CD4-positive, alpha-beta memory T cell (primary cell): ENCODE results near the gene OGFOD2. TPM values are rescaled to one million over a fixed set of nuclear protein-coding genes. Genes with fewer than 3 reads are reported as not detected.

Source experiments
- CTCF ChIA-PET: fragments of 350-600 bp; sonication (Branson Sonifier 250); formaldehyde crosslinking; loops from one replicate; lab custom pipeline; 2021; ENCODE audit warnings: inconsistent platforms; ENCODE audit not compliant: partially characterized antibody; lab: Charles Lee
- POLR2A ChIA-PET: fragments of 350-600 bp; sonication (Branson Sonifier 250); formaldehyde crosslinking; loops from one replicate; lab custom pipeline; 2021; ENCODE audit not compliant: partially characterized antibody; lab: Charles Lee
- DNase-seq, 5 donors: peaks; one replicate each; pipeline versions ENCODE4 v3.0.0 to v3.0.0-alpha.2; 2020 to 2022; ENCODE audit warnings: mixed read lengths in 1 of 5
- H3K27ac ChIP-seq: one replicate; pipeline ENCODE4 v1.7.0; 2013; ENCODE audit warnings: low read depth, low read length
- H3K27me3 ChIP-seq: 2 replicates; pipeline ENCODE4 v1.7.0; 2013; ENCODE audit warnings: mild to moderate bottlenecking, low read length, moderate library complexity; ENCODE audit not compliant: insufficient read depth
- H3K36me3 ChIP-seq: 2 replicates; pipeline ENCODE4 v1.7.0; 2013; ENCODE audit warnings: mild to moderate bottlenecking, low read length, moderate library complexity; ENCODE audit not compliant: insufficient read depth
- H3K4me1 ChIP-seq: 2 replicates; pipeline ENCODE4 v1.7.0; 2013; ENCODE audit warnings: mild to moderate bottlenecking, low read length, moderate library complexity; ENCODE audit not compliant: insufficient read depth
- H3K4me3 ChIP-seq, 2 donors: one replicate each; pipeline ENCODE4 v1.7.0; 2013; ENCODE audit warnings: low read length in 2 of 2, mild to moderate bottlenecking in 1 of 2
- H3K9me3 ChIP-seq, 2 donors: one replicate each; pipeline ENCODE4 v1.7.0; 2013; ENCODE audit warnings: low read length in 2 of 2, control low read depth in 1 of 2; ENCODE audit not compliant: control insufficient read depth in 1 of 2
- H3K27ac Mint-ChIP-seq, 7 donors: one replicate each; pipeline ENCODE4 v1.8.0; 2020 to 2021; ENCODE audit warnings: mixed read lengths in 7 of 7, mild to moderate bottlenecking in 6 of 7, inconsistent platforms in 3 of 7, moderate library complexity in 3 of 7
- H3K27me3 Mint-ChIP-seq, 2 donors: one replicate each; pipeline ENCODE4 v1.8.0; 2020 to 2021; ENCODE audit warnings: mixed read lengths in 2 of 2
- H3K36me3 Mint-ChIP-seq, 2 donors: one replicate each; pipeline ENCODE4 v1.8.0; 2020 to 2021; ENCODE audit warnings: mixed read lengths in 2 of 2, inconsistent platforms in 1 of 2, mild to moderate bottlenecking in 1 of 2
- H3K4me1 Mint-ChIP-seq, 4 donors: one replicate each; pipeline ENCODE4 v1.8.0; 2020 to 2021; ENCODE audit warnings: mixed read lengths in 4 of 4, mild to moderate bottlenecking in 1 of 4
- H3K4me3 Mint-ChIP-seq, 8 donors: one replicate each; pipeline ENCODE4 v1.8.0; 2020 to 2021; ENCODE audit warnings: mixed read lengths in 8 of 8, mild to moderate bottlenecking in 7 of 8, moderate library complexity in 6 of 8, inconsistent platforms in 3 of 8
- H3K9me3 Mint-ChIP-seq, 8 donors: one replicate each; pipeline ENCODE4 v1.8.0; 2020 to 2021; ENCODE audit warnings: mixed read lengths in 8 of 8, mild to moderate bottlenecking in 5 of 8, inconsistent platforms in 3 of 8, moderate library complexity in 1 of 8
- intact Hi-C: fragments of 100-400 bp; cut with micrococcal nuclease; formaldehyde crosslinking; loops from one replicate; pipeline ENCODE4 v1.15.1; 2023
- microRNA-seq: library from miRNA; unstranded; fragments of <30 nt; microRNA quantifications from one replicate; pipeline ENCODE4 v1.2.0, GENCODE V29; 2021; ENCODE audit warnings: borderline replicate concordance, borderline number of aligned reads, borderline microRNAs expressed, mixed read lengths
- polyA plus RNA-seq, 2 donors: library from polyadenylated mRNA; unstranded; fragments of 300-500 nt; fragmentation: Illumina TruSeq; gene quantifications; one replicate each; pipeline ENCODE4 v1.2.3, GENCODE V29; 2021
- total RNA-seq, 2 experiments: library from RNA; stranded (reverse); gene quantifications; one replicate each; pipeline ENCODE4 v1.2.3, GENCODE V29; 2021

Gene OGFOD2
- total and polyA plus RNA-seq, 4 experiments from 2014 or later = 13.9 to 46.6 (median 27.1) TPM

- no peaks in the 10 kb centered on the region for H3K27me3 ChIP-seq
- H3K36me3 ChIP-seq = no peaks in the 10 kb centered on the region
- no peaks in the 10 kb centered on the region for H3K9me3 ChIP-seq
- no peaks in the 10 kb centered on the region for H3K9me3 Mint-ChIP-seq
- H3K36me3 Mint-ChIP-seq = peaks cover 4 to 6% of the 10 kb centered on the region in 2 donors
- H3K4me1 ChIP-seq = peaks cover 6% of the 10 kb centered on the region
- peak overlapping the region in 5 of 7 donors; percentile 1 to 81 (median 71) for H3K27ac Mint-ChIP-seq
- intact Hi-C loops = no loop called here
- CTCF ChIA-PET = no interaction called here
- POLR2A ChIA-PET = no interaction called here
- H3K4me3 Mint-ChIP-seq = no peak overlapping the region
- H3K27ac ChIP-seq = no peak overlapping the region
- DNase-seq = peak in 1 of 5 donors; percentile 6
- peaks cover 6 to 27% (median 7%) of the 10 kb centered on the region in 4 donors for H3K4me1 Mint-ChIP-seq
- no peaks in the 10 kb centered on the region for H3K27me3 Mint-ChIP-seq
- no peak overlapping the region for H3K4me3 ChIP-seq
These were observed 49.9 kb downstream of the OGFOD2 start for GRCh38 chr12:123024819-123025391.

DNA sequence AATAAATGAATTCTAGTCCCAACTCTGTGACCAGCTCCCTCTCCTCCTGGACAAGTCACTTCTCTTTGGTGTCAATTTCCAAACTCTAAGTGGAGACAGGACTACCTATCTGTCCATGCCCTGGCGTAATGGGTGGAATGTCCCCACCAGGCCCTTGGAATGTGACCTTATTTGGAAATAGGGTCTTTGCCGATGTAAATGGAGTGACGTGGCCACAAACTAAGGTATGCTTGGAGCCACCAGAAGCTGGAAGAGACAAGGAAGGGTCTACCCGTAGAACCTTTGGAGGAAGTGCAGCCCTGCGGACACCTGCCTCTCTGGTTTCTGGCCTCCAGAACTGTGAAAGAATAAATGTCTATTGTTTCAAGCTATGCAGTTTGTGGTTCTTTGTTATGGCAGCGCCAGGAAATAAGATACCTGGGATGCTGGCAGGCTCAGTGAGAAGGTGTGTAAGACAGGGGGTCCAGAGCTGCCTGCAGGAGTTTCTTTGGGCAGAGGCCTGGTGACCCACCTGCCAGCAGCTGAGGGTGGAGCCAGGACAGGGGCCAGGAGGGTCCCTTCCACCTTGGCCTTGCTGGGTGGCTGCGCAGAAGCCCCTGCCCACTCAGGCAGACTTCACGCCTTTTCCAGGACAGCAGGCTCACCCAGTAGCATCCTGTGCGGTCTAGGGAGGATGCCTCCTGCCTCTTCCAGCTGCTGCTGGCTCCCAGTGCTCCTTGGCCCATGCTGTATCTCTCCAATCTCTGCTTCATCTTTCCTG lies 51.2 kb downstream of the OGFOD2 start:
- Histone ChIP-seq H3K4me1 (peaks cover 6% of the 10 kb centered on the region), H3K4me3 (no peak overlapping the region), H3K27ac (no peak overlapping the region), H3K36me3 (no peaks in the 10 kb centered on the region), H3K9me3 (no peaks in the 10 kb centered on the region), H3K27me3 (no peaks in the 10 kb centered on the region)
- ChIA-PET POLR2A (no interaction called here), CTCF (interaction anchor here (1.3 kb wide), 2 partner anchors 18 to 49 kb away, joined by 3 to 4 read pairs; no protein-coding TSS in a partner anchor)
- intact Hi-C loops = no loop called here
- Mint-ChIP-seq H3K27me3 (no peaks in the 10 kb centered on the region), H3K9me3 (no peaks in the 10 kb centered on the region), H3K4me1 (peaks cover 6 to 27% (median 7%) of the 10 kb centered on the region in 4 donors), H3K36me3 (peaks cover 4 to 8% of the 10 kb centered on the region in 2 donors), H3K27ac (peak overlapping the region in 2 of 7 donors; percentile 6 to 18), H3K4me3 (no peak overlapping the region)
- DNase-seq = no peak

DNA sequence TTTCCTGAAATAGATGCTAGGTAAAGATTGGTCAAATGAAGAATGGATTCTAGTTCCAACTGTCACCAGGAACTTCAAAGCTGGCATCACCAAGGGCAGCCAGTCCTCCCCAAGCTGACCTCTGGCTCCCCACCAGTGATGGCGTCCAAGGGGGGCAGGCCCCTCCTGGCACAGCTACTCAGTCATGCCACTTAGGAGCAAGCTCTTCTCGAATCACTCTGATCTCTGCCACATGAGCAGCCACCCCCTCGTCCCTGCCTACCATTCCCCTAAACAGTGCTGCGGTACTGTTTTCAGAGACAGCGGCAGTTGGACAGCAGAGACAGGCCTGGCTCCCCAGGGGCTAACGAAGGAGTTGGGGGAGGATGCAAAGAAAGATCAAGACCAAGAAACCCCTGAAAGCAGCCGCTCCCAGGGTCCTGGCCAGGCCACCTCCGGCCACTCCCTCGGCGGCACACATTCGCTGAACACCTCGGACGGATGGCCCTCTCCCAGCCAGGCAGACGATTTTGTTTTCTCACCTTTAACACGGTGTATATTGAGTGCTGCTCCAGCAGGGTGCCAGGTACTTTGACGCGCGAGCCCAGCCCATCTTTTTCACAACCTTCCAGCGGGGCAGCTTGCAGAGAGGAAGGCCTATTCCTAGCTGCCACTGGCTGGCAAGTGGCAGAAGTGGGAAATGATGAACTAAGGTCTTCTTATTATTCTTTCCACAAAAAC lies 52.8 kb downstream of the OGFOD2 start:
- H3K4me3 Mint-ChIP-seq = no peak overlapping the region
- Histone ChIP-seq H3K4me3 (no peak overlapping the region), H3K27me3 (no peaks in the 10 kb centered on the region), H3K9me3 (no peaks in the 10 kb centered on the region), H3K36me3 (no peaks in the 10 kb centered on the region), H3K4me1 (peaks cover 6% of the 10 kb centered on the region), H3K27ac (no peak overlapping the region)
- H3K27ac Mint-ChIP-seq = peak overlapping the region in 1 of 7 donors; percentile 30
- H3K9me3 Mint-ChIP-seq = peaks cover 0 to 2% (median 0%) of the 10 kb centered on the region in 8 donors
- peaks cover 6 to 27% (median 7%) of the 10 kb centered on the region in 4 donors for H3K4me1 Mint-ChIP-seq
- ChIA-PET POLR2A (interaction anchor here (0.5 to 1.7 kb wide), 2 partner anchors 22 to 205 kb away, joined by 3 to 4 read pairs; partner anchors contain the start of gene MTRFR), CTCF (no interaction called here)
- peaks cover 10 to 11% of the 10 kb centered on the region in 2 donors for H3K36me3 Mint-ChIP-seq
- H3K27me3 Mint-ChIP-seq = no peaks in the 10 kb centered on the region
- DNase-seq = no peak
- intact Hi-C loops = no loop called here

GRCh38 chr12:123028475-123028874 lies 53.4 kb downstream of the OGFOD2 start:
- POLR2A ChIA-PET = interaction anchor here (1.7 kb wide), 1 partner anchor 205 kb away, joined by 4 read pairs; the partner anchor contains the start of gene MTRFR
- Histone ChIP-seq H3K27ac (no peak overlapping the region), H3K4me3 (no peak overlapping the region), H3K9me3 (no peaks in the 10 kb centered on the region), H3K36me3 (no peaks in the 10 kb centered on the region), H3K27me3 (no peaks in the 10 kb centered on the region), H3K4me1 (peaks cover 7% of the 10 kb centered on the region)
- H3K36me3 Mint-ChIP-seq = peaks cover 10 to 11% of the 10 kb centered on the region in 2 donors
- no peak overlapping the region for H3K27ac Mint-ChIP-seq
- no peak overlapping the region for H3K4me3 Mint-ChIP-seq
- CTCF ChIA-PET = no interaction called here
- H3K9me3 Mint-ChIP-seq = peaks cover 0 to 2% (median 0%) of the 10 kb centered on the region in 8 donors
- intact Hi-C loops = no loop called here
- no peak for DNase-seq
- H3K4me1 Mint-ChIP-seq = peaks cover 7 to 27% (median 9%) of the 10 kb centered on the region in 4 donors
- no peaks in the 10 kb centered on the region for H3K27me3 Mint-ChIP-seq

DNA sequence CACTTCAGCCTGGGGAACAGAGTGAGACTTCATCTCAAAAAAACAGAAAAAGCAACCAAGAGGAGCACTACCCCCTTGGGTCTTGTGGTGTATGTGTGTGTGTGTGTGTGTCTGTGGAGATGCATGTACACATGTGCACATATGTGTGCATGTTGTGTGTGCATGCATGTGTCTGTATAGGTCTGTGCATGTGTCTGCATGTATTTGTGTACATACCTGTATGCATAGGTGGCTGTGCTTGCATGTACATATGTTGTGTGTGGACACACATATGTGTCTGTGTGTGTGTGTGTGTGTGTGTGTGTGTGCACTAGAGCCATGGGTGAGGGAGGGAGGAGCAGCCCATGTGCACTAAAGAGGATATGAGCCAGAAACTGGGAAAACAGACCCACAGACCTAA lies 54.5 kb downstream of the OGFOD2 start:
- H3K4me3 ChIP-seq = no peak overlapping the region
- intact Hi-C loops = no loop called here
- no peak overlapping the region for H3K27ac ChIP-seq
- H3K36me3 Mint-ChIP-seq = peaks cover 10 to 11% of the 10 kb centered on the region in 2 donors
- H3K27me3 Mint-ChIP-seq = no peaks in the 10 kb centered on the region
- no peak for DNase-seq
- no peaks in the 10 kb centered on the region for H3K9me3 ChIP-seq
- H3K4me1 Mint-ChIP-seq = peaks cover 14 to 30% (median 16%) of the 10 kb centered on the region in 4 donors
- no peaks in the 10 kb centered on the region for H3K27me3 ChIP-seq
- CTCF ChIA-PET = no interaction called here
- POLR2A ChIA-PET = interaction anchor here (0.6 kb wide), 1 partner anchor 165 kb away, joined by 3 read pairs; no protein-coding TSS in a partner anchor
- no peak overlapping the region for H3K4me3 Mint-ChIP-seq
- H3K9me3 Mint-ChIP-seq = peaks cover 0 to 2% (median 0%) of the 10 kb centered on the region in 8 donors
- H3K4me1 ChIP-seq = peaks cover 16% of the 10 kb centered on the region
- no peaks in the 10 kb centered on the region for H3K36me3 ChIP-seq
- H3K27ac Mint-ChIP-seq = no peak overlapping the region

Small RNA genes within 50 kb of the gene (microRNA-seq; reads per million reads assigned to microRNA genes)
- gene MIR4304 = not detected

Other genes starting within 250 kb of the OGFOD2 start
- under 1 TPM; 0.09 to 0.19 TPM for gene HCAR1, start 244.4 kb upstream of the OGFOD2 start, total RNA-seq
- gene HCAR1, start 244.4 kb upstream of the OGFOD2 start, polyA plus RNA-seq = not detected
- 10 to 100 TPM; 47.8 to 49.1 TPM for gene DENR, start 222.4 kb upstream of the OGFOD2 start, total RNA-seq
- gene DENR, start 222.4 kb upstream of the OGFOD2 start, polyA plus RNA-seq = 10 to 100 TPM; 63.6 to 93.4 TPM
- gene CCDC62, start 200.7 kb upstream of the OGFOD2 start, total RNA-seq = 1 to 10 TPM in 1 of 2 experiments, under 1 TPM in 1; 0.97 to 2.3 TPM
- under 1 TPM in 1 of 2 donors, not detected in 1; 0.14 TPM for gene CCDC62, start 200.7 kb upstream of the OGFOD2 start, polyA plus RNA-seq
- 10 to 100 TPM; 87.7 to 88.3 TPM for gene HIP1R, start 139.8 kb upstream of the OGFOD2 start, total RNA-seq
- gene HIP1R, start 139.8 kb upstream of the OGFOD2 start, polyA plus RNA-seq = 10 to 100 TPM in 1 of 2 donors, 1 to 10 TPM in 1; 4.5 to 11.2 TPM
- gene VPS37B, start 79.1 kb upstream of the OGFOD2 start, total RNA-seq = 10 to 100 TPM; 22.8 to 23.7 TPM
- 10 to 100 TPM; 18.8 to 21.6 TPM for gene VPS37B, start 79.1 kb upstream of the OGFOD2 start, polyA plus RNA-seq
- 1 to 10 TPM; 5.9 to 7.1 TPM for gene ABCB9, start 8.8 kb upstream of the OGFOD2 start, total RNA-seq
- 1 to 10 TPM in 1 of 2 donors, under 1 TPM in 1; 0.81 to 1.8 TPM for gene ABCB9, start 8.8 kb upstream of the OGFOD2 start, polyA plus RNA-seq
- 100 to 1,000 TPM; 159 to 180 TPM for gene ARL6IP4, start 5.4 kb downstream of the OGFOD2 start, total RNA-seq
- gene ARL6IP4, start 5.4 kb downstream of the OGFOD2 start, polyA plus RNA-seq = 100 to 1,000 TPM; 184 to 252 TPM
- gene PITPNM2, start 175.8 kb downstream of the OGFOD2 start, total RNA-seq = 10 to 100 TPM; 15.7 to 16.8 TPM
- gene PITPNM2, start 175.8 kb downstream of the OGFOD2 start, polyA plus RNA-seq = 1 to 10 TPM in 1 of 2 donors, under 1 TPM in 1; 0.77 to 3.3 TPM